OCI-LY7 (cell line): ENCODE results near the gene ACADL.
"Not testable (repeated sequence)": the region's sequence is repeated elsewhere in the genome, so short reads cannot be mapped to it uniquely, and the experiment has no call there.

ENCODE experiments used
- EZH2phosphoT487 ChIP-seq: fragments of 200-600 bp; sonication (generic); IDR thresholded peaks from 2 replicates; pipeline ENCODE4 v1.6.1; 2018; ENCODE audit warnings: low read depth, borderline replicate concordance, mild to moderate bottlenecking, mixed run types, antibody characterized with exemption, low read length, moderate library complexity, mixed read lengths
- TF ChIP-seq, protein P1 (sequence below): fragments of 200-600 bp; sonication (generic); conservative IDR thresholded peaks from 2 replicates; pipeline ENCODE4 v1.5.1; 2014; ENCODE audit warnings: mild to moderate bottlenecking, antibody characterized with exemption, low read length, moderate library complexity, mixed read lengths

DNA sequence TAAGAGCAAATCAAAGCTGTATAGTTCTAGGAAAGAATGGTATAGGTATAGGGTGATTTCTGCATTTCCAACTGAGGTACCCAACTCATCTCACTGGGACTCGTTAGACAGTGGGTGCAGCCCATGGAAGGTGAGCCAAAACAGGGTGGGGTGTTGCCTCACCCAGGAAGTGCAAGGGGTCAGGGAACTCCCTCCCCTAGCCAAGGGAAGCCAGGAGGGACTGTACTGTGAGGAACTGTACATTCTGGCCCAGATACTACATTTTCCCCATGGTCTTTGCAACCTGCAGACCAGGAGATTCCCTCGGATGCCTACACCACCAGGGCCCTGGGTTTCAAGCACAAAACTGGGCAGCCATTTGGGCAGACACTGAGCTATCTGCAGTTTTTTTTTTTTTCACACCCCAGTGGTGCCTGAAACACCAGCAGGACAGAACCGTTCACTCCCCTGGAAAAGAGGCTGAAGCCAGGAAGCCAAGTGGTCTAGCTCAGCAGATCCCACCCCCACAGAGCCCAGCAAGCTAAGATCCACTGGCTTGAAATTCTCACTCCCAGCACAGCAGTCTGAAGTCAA, 44.1 kb downstream of the ACADL start:
- TF ChIP-seq, protein P1, sequence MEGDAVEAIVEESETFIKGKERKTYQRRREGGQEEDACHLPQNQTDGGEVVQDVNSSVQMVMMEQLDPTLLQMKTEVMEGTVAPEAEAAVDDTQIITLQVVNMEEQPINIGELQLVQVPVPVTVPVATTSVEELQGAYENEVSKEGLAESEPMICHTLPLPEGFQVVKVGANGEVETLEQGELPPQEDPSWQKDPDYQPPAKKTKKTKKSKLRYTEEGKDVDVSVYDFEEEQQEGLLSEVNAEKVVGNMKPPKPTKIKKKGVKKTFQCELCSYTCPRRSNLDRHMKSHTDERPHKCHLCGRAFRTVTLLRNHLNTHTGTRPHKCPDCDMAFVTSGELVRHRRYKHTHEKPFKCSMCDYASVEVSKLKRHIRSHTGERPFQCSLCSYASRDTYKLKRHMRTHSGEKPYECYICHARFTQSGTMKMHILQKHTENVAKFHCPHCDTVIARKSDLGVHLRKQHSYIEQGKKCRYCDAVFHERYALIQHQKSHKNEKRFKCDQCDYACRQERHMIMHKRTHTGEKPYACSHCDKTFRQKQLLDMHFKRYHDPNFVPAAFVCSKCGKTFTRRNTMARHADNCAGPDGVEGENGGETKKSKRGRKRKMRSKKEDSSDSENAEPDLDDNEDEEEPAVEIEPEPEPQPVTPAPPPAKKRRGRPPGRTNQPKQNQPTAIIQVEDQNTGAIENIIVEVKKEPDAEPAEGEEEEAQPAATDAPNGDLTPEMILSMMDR, result not testable (repeated sequence)
- TF ChIP-seq EZH2phosphoT487, result not testable (repeated sequence)
